GM12875 (cell line): ENCODE measurements around the gene ENC1.
"Not testable (repeated sequence)": the region's sequence is repeated elsewhere in the genome, so short reads cannot be mapped to it uniquely, and the experiment has no call there.

ENCODE experiments used
- H3K4me3 ChIP-seq: one replicate; pipeline ENCODE4 v1.5.1; 2011; ENCODE audit warnings: low read depth, low read length, control low read depth
- TF ChIP-seq, protein P1 (sequence below): IDR thresholded peaks from 2 replicates; pipeline ENCODE4 v1.5.1; 2011; ENCODE audit warnings: low read depth, mild to moderate bottlenecking, control low read depth, inconsistent platforms, low read length, moderate library complexity, borderline replicate concordance; ENCODE audit not compliant: insufficient read depth

Gene ENC1, protein sequence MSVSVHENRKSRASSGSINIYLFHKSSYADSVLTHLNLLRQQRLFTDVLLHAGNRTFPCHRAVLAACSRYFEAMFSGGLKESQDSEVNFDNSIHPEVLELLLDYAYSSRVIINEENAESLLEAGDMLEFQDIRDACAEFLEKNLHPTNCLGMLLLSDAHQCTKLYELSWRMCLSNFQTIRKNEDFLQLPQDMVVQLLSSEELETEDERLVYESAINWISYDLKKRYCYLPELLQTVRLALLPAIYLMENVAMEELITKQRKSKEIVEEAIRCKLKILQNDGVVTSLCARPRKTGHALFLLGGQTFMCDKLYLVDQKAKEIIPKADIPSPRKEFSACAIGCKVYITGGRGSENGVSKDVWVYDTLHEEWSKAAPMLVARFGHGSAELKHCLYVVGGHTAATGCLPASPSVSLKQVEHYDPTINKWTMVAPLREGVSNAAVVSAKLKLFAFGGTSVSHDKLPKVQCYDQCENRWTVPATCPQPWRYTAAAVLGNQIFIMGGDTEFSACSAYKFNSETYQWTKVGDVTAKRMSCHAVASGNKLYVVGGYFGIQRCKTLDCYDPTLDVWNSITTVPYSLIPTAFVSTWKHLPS

DNA sequence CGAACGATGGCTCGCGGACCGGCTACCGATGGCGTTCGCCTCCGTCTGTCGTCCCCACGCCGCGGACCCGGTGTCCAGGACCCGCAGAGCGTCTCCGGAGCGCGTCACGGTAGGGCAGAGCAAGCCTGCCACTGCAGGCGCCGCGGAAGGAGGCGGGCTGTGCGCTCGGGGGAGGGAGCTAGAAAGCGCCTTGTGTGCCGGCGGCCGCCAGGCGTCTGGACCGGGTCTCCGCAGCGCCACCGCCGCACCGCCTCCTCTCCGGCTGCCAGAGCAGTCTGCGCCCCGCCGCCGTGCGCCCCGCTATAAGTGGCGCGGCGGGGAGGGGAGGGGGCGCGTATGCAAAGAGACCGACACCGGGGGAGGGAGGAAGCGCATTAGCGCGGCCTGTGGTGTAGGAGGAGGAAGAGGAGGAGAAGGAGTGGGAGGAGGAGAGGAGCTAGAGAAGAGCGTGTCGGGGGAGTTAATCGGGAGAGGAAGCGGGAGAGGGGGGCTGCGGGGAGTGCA is at the start of gene ENC1:
Gene ENC1, minus strand, starts transcription at position 279 of the 504 bp plus-strand sequence. CDS start 4,243 bp downstream, outside the sequence.
- TF ChIP-seq, protein P1, sequence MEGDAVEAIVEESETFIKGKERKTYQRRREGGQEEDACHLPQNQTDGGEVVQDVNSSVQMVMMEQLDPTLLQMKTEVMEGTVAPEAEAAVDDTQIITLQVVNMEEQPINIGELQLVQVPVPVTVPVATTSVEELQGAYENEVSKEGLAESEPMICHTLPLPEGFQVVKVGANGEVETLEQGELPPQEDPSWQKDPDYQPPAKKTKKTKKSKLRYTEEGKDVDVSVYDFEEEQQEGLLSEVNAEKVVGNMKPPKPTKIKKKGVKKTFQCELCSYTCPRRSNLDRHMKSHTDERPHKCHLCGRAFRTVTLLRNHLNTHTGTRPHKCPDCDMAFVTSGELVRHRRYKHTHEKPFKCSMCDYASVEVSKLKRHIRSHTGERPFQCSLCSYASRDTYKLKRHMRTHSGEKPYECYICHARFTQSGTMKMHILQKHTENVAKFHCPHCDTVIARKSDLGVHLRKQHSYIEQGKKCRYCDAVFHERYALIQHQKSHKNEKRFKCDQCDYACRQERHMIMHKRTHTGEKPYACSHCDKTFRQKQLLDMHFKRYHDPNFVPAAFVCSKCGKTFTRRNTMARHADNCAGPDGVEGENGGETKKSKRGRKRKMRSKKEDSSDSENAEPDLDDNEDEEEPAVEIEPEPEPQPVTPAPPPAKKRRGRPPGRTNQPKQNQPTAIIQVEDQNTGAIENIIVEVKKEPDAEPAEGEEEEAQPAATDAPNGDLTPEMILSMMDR = peak; percentile 65
- H3K4me3 ChIP-seq = peak within 1 kb of the TSS; percentile 94

DNA sequence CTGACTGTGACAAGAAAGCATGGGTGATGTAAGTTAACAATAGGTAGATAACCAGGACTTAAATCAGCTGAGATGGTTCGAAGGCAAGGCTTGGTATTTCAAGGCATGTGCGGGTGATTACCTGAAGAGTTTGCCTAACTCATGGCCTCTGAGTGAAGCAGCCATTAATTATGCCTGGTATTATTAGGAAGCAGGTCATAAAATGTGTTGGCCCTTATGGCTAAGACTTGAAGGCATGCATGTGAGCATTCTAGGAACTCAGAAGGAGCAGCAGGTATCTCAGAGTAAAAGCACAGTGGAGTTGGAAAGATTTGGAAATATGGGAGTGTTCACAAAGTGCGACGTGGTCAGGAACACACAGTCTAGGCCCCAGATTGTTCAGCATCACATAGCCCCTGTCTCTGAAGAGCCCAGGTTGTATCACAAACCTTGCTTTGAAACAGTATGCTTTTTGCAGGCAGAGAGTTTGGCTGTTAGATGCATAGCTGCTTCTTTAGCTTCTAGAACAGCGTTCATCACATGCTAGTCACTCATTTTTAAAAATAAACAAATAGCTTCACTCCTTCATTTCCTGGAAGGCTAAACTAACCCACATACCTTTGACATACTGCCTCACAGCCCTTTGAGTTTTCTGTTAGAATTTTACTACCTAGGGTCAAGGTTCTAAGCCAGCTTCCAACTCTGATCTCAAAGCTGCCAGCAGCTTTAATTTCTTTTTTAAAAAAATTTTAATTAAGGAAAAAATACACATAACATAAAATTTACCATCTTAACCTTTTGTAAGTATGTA is 46.6 kb upstream of the ENC1 start:
- H3K4me3 ChIP-seq = no peak overlapping the region

DNA sequence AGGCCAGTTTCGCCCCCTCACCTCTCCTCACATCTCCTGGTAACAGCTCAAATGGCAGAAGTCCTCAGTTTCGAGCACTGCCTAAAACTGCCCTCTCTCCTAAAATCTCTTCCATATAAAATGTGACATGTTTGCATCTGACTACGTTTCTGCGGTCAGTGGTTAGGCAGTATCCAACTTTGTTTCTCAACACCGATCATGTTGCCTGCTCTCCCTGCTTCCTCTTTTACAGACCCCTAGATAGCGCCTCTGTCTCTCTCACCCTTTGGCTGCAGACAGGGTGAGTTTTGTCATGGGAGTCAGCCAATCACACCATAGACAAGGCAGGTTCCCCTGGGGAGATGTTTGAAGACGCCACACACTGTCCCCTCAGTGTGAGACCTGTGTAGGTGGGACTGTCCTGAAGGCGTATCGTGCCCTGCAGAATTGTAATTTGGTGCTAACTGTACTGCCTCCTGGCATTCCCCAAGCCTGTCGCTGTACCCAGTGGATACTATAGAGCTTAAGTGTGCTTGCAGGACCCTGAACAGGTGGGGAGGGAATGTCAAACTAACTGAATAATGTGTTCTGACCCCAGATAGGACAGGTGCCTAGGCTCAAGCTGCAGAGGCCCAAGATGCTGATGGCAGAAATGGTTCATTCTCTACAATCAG is 45.6 kb upstream of the ENC1 start:
- H3K4me3 ChIP-seq = peak overlapping the region; percentile 79

More for the DNA sequence above, 46.6 kb upstream of the ENC1 start:
- TF ChIP-seq, protein P1 = no peak

DNA sequence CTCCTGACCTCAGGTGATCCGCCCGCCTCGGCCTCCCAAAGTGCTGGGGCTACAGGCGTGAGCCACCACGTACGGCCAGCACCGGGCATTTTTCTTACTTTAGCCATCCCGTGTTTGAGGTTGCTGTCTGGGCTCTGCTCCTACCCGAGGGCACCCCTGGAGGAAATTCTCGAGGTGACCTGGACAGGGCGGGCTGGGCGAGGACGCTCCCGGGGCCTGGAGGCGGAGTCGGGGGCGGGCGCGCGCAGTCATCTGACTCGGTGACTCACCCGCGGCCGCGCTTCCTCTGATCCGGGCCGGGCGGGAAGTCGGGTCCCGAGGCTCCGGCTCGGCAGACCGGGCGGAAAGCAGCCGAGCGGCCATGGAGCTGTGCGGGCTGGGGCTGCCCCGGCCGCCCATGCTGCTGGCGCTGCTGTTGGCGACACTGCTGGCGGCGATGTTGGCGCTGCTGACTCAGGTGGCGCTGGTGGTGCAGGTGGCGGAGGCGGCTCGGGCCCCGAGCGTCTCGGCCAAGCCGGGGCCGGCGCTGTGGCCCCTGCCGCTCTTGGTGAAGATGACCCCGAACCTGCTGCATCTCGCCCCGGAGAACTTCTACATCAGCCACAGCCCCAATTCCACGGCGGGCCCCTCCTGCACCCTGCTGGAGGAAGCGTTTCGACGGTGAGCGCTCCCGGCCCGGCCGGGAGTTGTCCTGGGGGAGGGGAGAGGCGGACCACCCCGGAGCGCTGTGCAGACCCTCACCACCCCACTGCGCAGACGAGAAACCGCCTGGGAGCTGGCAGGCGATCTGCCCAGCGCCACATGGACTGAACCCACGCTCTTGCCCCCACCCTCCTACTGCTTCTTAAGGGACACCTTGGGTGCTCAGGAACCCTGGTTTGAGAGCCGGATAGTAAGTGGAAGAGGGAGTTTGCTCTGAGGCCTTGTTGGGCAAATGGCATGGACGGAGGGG is 44.6 kb upstream of the ENC1 start, which contains the start of gene HEXB:
Gene HEXB, plus strand, starts transcription at position 334 of the 952 bp plus-strand sequence. Its CDS starts 28 bp downstream, at position 362.
- peak within 1 kb of the TSS; percentile 79 for H3K4me3 ChIP-seq
- TF ChIP-seq, protein P1 = no peak

More for the DNA sequence above, 45.6 kb upstream of the ENC1 start:
- TF ChIP-seq, protein P1 = no peak

DNA sequence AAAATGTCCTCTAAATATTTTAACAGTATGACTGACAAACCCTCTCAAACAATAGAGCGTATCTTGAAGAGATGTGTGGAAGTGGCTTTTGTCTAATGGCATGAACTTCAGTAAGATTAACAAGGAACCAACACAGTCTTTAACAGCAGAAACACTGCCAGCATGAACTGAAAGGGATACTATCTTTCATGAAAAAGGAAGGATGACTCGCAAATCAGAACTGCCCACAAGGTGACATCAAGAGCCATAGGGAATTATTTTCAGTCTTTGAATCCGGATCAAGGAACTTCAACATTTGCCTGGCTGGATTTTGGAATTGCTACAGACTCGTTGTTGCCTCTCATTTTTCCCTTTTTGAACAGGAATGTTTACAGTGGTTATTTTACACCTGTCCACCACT is 39.4 kb upstream of the ENC1 start:
- TF ChIP-seq, protein P1 = no peak
- H3K4me3 ChIP-seq = no peak overlapping the region

DNA sequence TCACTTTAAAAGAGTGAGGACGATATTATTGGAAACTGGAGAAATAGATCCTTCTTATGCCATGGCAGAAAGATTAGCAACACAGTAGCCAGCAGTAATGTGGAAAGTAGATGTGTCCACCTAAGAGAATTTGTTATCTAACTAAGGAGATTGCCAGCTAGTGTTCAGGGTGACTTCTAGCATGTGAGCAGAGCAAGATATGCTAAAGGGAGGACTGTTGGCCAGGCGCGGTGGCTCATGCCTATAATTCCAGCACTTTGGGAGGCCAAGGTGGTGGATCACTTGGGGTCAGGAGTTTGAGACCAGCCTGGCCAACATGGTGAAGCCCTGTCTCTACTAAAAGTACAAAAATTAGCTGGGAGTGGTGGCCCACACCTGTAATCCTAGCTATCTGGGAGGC is 38.8 kb upstream of the ENC1 start:
- H3K4me3 ChIP-seq = not testable (repeated sequence)

DNA sequence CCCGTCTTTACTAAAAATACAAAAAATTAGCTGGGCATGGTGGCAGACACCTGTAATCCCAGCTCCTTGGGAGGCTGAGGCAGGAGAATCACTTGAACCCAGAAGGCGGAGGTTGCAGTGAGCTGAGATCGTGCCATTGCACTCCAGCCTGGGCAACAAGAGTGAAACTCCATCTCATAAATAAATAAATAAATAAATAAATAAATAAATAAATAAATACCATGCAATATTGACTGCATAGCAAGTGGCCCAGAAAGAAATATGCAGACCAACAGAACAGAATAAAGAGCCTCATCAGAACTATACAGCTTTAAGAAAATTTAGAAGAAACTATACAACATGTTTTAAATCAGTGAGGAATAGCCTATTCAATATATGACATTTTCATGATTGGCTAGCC is 37.6 kb upstream of the ENC1 start:
- not testable (repeated sequence) for H3K4me3 ChIP-seq

DNA sequence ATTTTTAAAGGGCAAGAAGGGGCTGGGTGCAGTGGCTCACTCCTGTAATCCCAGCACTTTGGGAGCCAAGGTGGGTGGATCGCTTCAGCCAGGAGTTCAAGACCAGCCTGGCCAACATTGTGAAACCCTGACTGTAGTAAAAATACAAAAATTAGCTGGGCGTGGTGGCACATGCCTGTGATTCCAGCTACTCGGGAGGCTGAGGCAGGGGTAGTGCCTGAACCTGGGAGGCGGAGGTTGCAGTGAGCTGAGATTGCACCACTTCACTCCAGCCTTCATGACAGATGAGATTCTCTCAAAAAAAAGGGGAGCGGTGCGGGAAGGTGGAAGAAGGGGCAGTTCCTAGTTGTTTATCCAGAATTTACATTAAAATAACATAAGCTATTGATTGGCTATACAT is 35.9 kb upstream of the ENC1 start:
- not testable (repeated sequence) for H3K4me3 ChIP-seq
